ENCODE data around the gene RTP2. TPM values are rescaled to one million over a fixed set of nuclear protein-coding genes. Genes with fewer than 3 reads are reported as not detected.

The RTP2 gene, protein sequence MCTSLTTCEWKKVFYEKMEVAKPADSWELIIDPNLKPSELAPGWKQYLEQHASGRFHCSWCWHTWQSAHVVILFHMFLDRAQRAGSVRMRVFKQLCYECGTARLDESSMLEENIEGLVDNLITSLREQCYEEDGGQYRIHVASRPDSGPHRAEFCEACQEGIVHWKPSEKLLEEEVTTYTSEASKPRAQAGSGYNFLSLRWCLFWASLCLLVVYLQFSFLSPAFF
- not detected for total RNA-seq

DNA sequence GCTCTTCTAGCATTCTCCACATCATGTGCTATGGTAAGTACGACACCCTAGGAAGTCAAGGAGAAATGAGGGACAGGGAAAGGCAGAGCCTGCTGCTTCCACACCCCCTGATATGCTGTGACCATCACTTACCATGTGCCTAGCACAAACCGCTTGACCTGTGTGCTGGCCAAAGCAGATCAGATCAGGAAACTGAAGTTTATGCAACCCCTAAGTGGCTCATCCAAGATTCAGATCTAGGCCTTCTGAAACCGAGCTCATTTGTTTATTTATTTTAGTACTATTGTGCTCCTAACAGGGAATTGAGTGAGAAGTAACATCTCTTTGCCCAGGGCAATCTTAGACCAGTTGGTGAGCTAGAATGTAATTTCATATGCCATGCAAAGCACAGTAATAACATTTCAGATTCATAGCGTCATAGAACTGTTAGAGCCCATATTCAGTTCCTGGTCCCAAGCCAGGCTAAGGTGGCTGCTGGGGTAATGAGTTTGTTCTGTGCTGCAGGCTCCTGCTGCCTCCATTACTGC lies at the start of gene RTP2:
Gene RTP2 (minus strand): TSS at position 51 of the 527 bp plus-strand sequence. CDS start 429 bp downstream, outside the sequence.
- DNase-seq (ENCODE audit: low spot score) (no peak), ATAC-seq (ENCODE audit: low FRiP score) (no peak)
- TF ChIP-seq, protein P1, sequence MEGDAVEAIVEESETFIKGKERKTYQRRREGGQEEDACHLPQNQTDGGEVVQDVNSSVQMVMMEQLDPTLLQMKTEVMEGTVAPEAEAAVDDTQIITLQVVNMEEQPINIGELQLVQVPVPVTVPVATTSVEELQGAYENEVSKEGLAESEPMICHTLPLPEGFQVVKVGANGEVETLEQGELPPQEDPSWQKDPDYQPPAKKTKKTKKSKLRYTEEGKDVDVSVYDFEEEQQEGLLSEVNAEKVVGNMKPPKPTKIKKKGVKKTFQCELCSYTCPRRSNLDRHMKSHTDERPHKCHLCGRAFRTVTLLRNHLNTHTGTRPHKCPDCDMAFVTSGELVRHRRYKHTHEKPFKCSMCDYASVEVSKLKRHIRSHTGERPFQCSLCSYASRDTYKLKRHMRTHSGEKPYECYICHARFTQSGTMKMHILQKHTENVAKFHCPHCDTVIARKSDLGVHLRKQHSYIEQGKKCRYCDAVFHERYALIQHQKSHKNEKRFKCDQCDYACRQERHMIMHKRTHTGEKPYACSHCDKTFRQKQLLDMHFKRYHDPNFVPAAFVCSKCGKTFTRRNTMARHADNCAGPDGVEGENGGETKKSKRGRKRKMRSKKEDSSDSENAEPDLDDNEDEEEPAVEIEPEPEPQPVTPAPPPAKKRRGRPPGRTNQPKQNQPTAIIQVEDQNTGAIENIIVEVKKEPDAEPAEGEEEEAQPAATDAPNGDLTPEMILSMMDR (IDR thresholded peaks at IDR 0.05) = no peak

GRCh38 chr3:187750513-187751123 lies 48.3 kb upstream of the RTP2 start:
- TF ChIP-seq, protein P1 (IDR thresholded peaks at IDR 0.05) = no peak
- ATAC-seq (ENCODE audit: low FRiP score) = no peak
- no peak for DNase-seq (ENCODE audit: low spot score)

DNA sequence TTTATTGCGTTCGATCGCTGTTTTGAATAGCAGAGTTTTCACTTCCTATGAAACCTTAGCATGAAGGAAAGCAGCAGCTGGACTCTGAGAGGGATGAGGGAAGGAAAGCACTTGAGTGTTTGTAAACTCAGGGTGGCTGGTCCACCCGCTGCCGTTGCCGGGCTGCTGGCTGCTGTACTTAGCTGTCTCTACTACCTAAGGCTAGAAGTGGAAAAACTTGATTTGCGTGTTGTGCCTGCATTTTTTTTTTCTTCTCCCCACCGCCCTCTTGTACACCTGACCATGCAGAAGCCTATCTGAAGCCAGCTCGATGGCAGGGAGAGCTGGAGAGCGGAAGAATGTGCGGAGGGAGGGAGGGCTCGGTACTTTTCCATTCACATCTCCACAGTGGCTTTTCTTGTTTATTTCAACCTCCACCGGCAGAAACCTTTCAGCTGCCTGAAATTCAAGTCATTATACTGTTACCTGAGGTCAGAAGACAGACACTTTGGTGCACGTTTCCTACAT lies 47.7 kb upstream of the RTP2 start:
- TF ChIP-seq, protein P1 (IDR thresholded peaks at IDR 0.05) = no peak
- ATAC-seq (ENCODE audit: low FRiP score) (no peak), DNase-seq (ENCODE audit: low spot score) (no peak)

DNA sequence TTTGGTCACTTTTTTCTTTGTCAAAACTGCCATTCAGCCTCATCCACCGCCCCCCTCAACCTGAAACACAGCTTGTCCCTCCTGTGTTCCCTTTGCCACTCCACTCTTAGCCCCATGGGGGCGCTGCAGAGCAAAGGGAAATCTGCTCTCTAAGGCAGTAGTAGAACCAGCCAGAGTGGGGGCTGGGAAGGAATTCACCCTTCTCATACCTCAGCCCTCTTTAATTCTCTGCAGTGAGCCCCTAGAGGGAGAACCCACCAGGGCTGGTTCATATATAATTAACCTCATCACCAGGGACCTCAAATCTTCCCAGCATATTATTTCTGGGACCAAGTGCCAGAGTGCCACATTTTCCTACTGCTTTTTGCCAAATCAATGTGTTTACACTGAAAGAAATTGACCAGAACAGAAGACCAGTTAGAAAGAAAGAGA lies 45.7 kb upstream of the RTP2 start:
- TF ChIP-seq, protein P1 (IDR thresholded peaks at IDR 0.05) = peak in 2 of 3 donors; percentile 76 to 83
- DNase-seq (ENCODE audit: low spot score) = peak; percentile 96
- ATAC-seq (ENCODE audit: low FRiP score) = peak; percentile 57

DNA sequence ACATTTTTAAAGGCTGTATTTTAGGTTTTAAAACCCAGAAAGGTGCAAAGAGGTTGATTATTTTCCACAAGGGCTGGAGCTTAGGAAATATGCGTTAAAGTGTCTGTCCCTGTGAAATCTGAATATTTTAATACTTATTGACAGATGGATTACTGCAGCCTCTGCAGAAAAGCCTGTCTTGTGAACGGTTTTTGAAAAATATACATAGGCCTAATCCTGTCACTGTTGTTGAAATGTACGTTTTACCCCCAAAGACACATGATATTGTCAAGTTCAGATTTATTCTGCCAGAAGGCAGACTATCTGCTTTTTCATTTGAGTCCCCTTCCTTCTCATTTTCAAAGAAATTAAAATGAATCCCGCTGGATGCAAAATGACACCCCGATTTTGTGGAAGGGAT lies 45.1 kb upstream of the RTP2 start:
- TF ChIP-seq, protein P1 (IDR thresholded peaks at IDR 0.05) = no peak
- ATAC-seq (ENCODE audit: low FRiP score) = no peak
- DNase-seq (ENCODE audit: low spot score) = no peak

DNA sequence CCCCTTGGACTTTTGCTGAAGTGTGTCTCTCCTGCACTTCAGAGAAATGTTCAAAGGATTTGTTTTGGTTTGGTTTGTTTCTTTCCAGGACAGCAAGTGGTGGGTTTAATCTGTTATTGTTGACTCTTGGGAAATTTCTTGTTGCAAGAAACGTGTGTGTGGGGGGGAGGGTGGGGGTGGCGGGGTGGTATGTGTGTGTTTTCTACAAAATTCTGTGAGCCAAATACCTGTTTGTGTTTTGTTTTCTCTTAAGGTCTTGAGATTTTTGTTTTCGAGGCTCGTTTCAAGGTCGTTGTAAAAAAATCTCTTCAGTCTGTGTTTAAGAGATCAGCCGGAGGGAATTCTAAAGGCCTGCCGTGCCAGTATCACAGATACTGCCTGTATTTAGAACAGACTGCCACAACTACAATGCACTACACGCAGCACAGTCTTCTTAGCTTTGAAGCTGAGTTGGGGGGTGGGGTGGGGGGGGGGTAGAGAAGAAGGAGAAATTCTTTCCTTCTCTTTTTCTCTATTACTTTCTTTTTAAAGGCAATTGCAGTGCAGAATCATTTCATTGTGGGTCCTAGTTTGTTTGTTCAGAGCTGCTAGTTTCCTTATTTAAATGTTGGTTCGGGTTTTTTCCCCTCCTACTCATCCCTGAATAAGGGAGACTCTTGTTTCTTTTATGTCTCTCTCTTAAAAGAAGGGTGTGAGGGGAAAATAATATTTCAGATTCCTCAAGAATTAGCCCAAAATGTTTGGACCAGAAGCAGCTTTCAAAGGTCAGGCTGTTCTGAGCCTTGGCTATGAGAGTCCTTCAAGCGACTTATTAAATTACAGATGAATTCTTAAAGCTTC lies 44.3 kb upstream of the RTP2 start:
- ATAC-seq (ENCODE audit: low FRiP score) (no peak), DNase-seq (ENCODE audit: low spot score) (no peak)
- TF ChIP-seq, protein P1 (IDR thresholded peaks at IDR 0.05) = no peak

Measured in omental fat pad (tissue), 4 donors.